Esophagus muscularis mucosa (tissue), 3 donors: Measurements from ENCODE around the gene ZNF648.

Experiments used
- CTCF ChIP-seq, 3 experiments: fragments of 200-600 bp in 2 of 3; fragments of 450-650 bp in 1 of 3; sonication (generic) in 2 of 3; IDR thresholded peaks; one replicate each; pipeline ENCODE4 v1.5.1; 2017 to 2019; ENCODE audit warnings: antibody characterized with exemption in 3 of 3, mild to moderate bottlenecking in 2 of 3, moderate library complexity in 1 of 3
- POLR2A ChIP-seq: fragments of 450-650 bp; IDR thresholded peaks from one replicate; pipeline ENCODE4 v1.6.1; 2017; ENCODE audit warnings: antibody characterized with exemption, moderate library complexity, mild to moderate bottlenecking, low read depth

GRCh38 chr1:182091083-182091482 lies 29.6 kb upstream of the ZNF648 start:
- TF ChIP-seq CTCF (IDR thresholded peaks at IDR 0.05) = no peak
- no peak for TF ChIP-seq POLR2A
